ENCODE data around the gene SRRM3. TPM values are rescaled to one million over a fixed set of nuclear protein-coding genes. Genes with fewer than 3 reads are reported as not detected.
"Not testable (repeated sequence)": the region's sequence is repeated elsewhere in the genome, so short reads cannot be mapped to it uniquely, and the experiment has no call there.

SRRM3 gene
- polyA plus RNA-seq, 1 donor = 0.63 TPM

DNA sequence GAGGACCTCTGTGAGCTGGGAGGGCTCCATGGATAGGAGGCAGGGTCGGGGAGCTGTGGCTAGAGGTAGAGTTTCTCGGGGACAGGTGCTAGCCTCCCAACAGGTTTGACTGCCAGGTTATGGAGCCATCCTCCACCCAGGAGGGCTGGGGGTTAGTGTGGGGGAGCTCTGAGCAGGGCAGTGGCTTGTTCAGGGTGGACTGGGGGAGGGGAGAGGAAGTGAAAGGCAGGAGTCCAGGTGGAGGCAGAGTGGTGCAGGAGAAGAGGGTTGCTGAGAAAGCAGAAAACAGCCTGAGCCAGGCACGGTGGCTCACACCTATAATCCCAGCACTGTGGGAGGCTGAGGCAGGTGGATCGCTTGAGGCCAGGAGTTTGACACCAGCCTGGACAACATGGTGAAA lies 60.2 kb downstream of the SRRM3 start:
- no peak for DNase-seq (ENCODE audit: low read depth)

- DNase-seq (ENCODE audit: low read depth) = peak; percentile 4
Measured at GRCh38 chr7:76262683-76263402, 61.1 kb downstream of the SRRM3 start.

DNA sequence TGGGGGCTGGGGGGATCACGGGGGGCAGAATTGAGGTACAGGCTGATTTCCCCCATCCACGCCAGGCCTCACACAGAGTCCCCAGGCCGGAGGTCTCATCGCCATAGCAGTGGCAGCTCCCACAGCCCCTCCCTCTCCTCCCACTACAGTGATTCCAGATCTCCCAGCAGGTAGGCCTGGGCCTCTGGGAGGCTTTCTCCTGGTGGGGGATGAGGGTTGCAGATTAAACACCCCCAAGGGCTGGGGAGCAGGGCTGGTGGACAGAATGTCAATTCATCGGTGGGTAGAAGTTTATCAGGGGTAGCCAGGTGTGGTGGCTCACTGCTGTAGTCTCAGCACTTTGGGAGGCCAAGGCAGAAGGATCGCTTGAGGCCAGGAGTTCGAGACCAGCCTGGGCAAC lies 63.6 kb downstream of the SRRM3 start:
- no peak for DNase-seq (ENCODE audit: low read depth)

DNA sequence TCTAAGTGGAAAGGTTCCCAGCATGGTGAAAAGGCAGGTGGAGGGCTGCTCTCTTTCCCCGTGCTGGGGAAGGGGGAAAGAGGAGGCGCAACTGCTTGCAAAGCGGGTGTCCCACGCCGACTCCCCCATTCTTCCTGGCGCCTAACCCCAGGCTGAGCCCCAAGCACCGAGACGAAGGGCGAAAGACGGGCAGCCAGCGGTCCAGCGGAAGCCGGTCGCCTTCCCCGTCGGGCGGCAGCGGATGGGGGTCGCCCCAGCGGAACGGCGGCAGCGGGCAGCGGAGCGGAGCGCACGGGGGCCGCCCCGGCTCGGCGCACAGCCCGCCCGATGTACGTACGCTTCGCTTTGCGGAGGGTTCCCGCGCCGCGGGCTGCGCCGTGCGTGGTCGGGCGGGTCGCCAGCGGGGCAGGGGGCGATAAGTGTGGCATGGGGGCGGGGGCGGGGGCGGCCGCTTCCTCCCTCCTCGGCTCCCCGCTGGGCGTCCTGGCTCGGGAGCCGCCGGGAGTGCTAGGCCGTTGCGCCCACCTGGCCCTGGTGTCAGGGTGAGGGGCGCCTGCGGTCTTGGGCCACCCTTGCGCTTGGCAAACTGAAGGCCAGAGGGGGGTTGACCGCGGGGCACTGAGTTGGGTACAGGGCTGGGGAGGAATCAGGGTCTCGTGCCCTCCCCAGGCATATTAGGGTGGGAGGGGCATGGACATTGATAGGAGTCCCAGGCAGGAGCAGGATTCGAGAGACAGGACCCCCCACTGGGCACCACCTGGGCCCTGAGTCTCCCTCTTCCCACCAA lies 65.6 kb downstream of the SRRM3 start:
- DNase-seq (ENCODE audit: low read depth) = no peak

DNA sequence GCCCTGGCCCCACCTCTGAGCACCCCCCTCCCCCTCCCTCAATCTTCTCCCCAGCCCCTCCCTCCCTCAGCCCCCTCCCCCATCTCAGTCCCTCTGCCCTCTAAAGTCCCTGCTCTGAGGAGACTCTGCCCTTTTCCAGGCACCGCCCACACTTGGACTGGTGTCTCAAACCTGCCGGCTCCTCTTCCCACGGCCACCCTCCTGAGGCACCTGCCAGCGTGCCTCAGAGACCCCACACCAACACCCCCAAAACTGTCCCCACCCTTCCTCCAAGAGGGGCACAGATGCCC lies 66.1 kb downstream of the SRRM3 start:
- DNase-seq (ENCODE audit: low read depth) = no peak

GRCh38 chr7:76268376-76268775 lies 66.7 kb downstream of the SRRM3 start:
- no peak for DNase-seq (ENCODE audit: low read depth)

- DNase-seq (ENCODE audit: low read depth) = no peak
Measured at GRCh38 chr7:76269895-76270294, 68.2 kb downstream of the SRRM3 start.

GRCh38 chr7:76271384-76271783 lies 69.7 kb downstream of the SRRM3 start:
- not testable (repeated sequence) for DNase-seq (ENCODE audit: low read depth)

GRCh38 chr7:76272142-76272541 lies 70.4 kb downstream of the SRRM3 start:
- DNase-seq (ENCODE audit: low read depth) = no peak

DNA sequence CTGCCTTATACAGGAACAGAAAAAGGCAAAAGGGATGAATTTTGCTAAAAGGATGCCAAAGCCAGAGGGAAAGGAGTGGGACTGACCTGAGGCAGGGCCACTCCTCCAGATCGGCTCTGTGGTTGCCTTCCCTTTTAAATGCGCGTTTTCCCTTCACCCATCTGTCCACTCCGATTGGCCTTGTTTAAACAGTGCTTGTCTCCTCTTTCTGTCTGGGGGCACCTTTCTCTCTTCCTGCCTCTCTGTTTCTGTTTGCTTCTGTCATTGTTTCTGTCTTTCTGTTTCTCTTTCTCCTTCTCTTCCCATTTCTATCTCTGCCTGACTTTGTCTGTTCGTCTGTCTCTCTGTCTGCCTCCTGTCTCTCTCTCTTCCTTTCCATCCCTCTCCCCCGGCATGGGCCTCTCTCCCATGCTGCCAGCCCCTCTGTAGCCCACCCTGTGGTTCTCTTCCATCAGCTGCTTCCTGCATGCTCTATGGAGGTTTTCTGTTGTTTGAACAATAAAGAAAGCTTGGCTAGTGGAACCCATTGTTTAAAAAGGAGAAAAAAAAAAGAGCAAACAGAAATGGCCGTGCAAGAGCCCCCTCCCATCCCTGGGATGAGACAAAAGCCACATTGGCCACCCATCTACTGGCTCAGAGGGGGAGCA lies 71.3 kb downstream of the SRRM3 start:
- no peak for DNase-seq (ENCODE audit: low read depth)

DNA sequence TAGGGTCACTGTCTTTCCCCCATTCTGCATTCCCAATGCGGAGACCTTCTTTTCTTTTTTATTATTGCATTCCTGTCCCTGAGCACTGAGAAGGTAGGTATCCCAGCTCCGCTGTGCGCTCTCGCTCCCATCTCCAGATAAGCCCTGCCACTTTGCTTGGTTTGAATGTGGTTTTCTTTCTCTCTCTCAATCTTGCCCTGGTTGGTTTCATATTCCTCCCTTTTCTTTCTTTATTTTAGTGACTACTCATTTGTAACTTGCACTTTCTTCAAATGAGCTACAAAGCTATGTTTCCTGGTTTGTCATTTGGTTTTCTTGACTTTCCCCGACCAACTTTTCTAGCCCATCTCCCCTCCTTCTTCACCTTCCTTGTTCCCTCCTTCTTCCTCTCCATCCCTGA lies 71.8 kb downstream of the SRRM3 start:
- no peak for DNase-seq (ENCODE audit: low read depth)

DNA sequence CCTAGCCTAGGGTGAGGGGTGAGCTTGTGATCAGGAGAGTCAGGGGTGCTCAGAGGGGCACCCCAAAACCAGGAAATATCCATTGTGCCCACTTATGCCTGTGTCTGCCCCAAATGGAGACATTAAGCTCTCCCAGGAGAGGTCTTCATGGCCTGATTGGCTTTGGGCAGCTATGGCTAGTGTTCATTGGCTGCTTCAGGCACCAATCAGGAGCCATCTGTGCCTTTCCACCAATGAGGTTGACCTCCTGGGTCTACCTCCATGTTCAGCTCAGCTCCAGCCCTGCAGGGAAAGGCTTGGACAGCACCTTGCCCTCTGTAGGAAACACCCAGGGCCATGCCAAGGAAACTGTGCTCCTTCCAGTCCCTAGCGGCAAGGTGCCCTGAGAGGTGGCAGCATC lies 76.8 kb downstream of the SRRM3 start:
- DNase-seq (ENCODE audit: low read depth) = no peak

DNA sequence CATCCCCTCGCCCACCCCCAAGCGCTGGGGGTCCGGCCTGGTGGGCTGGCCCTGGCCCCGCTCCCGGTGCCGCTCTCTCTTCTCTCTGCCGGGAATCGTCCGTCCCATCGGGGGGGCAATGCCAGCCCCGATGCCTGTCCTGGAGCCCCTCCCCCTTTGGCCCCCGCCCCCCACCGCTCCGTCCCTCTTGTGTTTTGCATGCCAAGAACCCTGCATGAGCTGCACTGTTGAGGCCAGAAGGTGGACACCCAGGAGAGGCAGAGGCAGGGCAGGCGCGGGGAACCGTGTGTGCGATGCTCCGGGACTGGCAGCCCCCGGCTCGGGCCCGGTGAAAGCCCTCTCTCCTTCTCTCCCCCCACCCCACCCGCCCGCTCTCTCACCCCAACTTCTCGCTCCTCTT lies 78.7 kb downstream of the SRRM3 start:
- DNase-seq (ENCODE audit: low read depth) = no peak

DNA sequence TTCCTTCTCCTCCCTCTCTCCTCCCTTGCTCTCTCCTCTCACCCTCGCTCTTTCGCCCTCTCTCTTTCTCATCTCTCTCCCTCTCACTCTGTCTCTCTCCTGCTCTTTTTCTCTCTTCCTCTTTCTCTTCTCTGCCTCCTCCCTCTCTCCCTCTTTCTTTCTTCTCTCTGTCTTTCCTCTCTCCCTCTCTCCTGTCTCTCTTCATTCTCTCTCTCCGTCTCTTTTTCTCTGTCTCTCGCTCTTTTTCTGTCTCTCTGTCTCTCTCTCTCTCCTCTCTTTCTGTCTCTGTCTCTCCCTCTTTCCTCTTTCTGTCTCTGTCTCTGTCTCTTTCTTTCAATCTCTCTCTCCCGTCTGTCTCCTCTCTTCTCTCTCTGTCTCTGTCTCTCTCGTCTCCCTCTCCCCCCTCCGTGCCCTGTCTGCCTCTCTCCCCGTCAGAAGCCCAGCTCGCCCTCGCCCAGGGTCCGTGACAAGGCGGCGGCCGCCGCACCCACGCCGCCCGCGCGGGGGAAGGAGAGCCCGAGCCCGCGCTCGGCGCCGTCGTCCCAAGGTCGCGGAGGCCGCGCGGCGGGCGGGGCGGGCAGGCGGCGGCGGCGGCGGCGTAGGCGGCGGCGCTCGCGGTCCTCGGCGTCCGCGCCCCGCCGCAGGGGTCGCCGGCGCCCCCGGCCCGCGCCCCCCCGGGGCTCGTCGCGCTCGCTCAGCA lies 79.5 kb downstream of the SRRM3 start:
- DNase-seq (ENCODE audit: low read depth) = no peak

- no peak for DNase-seq (ENCODE audit: low read depth)
Measured at GRCh38 chr7:76281706-76282343, 80.1 kb downstream of the SRRM3 start.

GRCh38 chr7:76282344-76283253 lies 80.9 kb downstream of the SRRM3 start:
- DNase-seq (ENCODE audit: low read depth) = no peak

DNA sequence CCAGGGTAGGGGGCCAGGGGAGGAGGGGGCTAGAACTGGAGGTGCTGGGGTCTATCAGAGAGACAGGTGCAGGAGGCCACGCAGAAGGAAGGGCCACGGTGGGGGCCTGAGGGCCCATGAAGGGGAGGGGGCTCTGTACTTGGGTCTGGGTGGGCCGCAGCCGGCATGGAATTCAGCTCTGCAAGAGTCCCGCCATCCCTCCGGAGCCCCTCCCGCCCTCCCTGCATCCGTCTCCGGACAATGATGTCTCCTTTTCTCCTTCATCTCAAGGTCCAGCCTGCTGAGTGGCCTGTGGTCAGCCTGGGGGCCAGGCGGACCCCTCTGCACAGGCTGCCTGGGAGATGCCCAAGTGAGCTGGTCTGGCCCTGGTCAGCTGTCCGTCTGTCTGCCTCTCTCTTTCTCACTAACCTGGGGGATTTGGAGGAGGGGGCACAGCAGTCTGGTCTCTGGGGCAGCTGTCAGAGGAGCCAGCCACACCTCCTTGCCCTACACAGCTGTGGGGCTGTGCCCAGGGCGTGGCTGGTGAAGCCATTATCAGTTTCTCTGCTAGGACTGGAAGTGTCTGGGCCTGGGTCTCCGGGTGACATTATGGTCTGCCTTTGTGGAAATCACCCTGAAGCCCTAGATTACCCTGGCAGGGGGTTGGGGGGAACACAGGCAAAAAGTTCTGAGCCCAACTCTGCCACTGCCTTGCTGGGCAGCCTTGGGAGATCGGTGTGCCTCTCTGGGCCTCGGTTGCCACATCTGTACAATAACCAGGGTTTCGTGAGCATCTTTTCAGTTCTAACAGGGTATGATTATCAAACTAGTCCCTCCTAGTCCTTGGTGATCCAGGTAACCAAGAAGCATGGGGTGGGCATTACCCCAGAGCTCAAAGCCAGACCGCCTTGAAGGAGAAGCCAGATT lies 81.8 kb downstream of the SRRM3 start:
- DNase-seq (ENCODE audit: low read depth) = no peak

GRCh38 chr7:76285604-76286374 lies 84.1 kb downstream of the SRRM3 start:
- DNase-seq (ENCODE audit: low read depth) = no peak

GRCh38 chr7:76286842-76287403 lies 85.2 kb downstream of the SRRM3 start:
- no peak for DNase-seq (ENCODE audit: low read depth)

Measured in forelimb muscle (tissue), 1 donor.